ENCODE results near the gene MINPP1.
"Not testable (repeated sequence)": the region's sequence is repeated elsewhere in the genome, so short reads cannot be mapped to it uniquely, and the experiment has no call there.

The MINPP1 gene, protein sequence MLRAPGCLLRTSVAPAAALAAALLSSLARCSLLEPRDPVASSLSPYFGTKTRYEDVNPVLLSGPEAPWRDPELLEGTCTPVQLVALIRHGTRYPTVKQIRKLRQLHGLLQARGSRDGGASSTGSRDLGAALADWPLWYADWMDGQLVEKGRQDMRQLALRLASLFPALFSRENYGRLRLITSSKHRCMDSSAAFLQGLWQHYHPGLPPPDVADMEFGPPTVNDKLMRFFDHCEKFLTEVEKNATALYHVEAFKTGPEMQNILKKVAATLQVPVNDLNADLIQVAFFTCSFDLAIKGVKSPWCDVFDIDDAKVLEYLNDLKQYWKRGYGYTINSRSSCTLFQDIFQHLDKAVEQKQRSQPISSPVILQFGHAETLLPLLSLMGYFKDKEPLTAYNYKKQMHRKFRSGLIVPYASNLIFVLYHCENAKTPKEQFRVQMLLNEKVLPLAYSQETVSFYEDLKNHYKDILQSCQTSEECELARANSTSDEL

DNA sequence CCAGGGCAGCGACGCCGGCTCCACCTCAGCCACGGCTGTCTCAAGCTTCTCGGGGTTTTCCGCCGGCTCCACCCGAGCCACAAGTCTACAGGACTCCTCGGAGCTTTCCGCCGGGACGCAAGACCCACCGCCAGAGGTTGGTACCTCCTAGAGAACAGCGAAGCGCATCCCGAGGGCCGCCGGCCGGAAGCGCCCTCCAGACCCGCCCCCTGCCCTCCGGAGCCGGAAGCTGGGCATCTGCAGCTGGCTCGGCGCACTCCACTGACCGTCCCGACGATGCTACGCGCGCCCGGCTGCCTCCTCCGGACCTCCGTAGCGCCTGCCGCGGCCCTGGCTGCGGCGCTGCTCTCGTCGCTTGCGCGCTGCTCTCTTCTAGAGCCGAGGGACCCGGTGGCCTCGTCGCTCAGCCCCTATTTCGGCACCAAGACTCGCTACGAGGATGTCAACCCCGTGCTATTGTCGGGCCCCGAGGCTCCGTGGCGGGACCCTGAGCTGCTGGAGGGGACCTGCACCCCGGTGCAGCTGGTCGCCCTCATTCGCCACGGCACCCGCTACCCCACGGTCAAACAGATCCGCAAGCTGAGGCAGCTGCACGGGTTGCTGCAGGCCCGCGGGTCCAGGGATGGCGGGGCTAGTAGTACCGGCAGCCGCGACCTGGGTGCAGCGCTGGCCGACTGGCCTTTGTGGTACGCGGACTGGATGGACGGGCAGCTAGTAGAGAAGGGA, at the start of gene MINPP1:
Gene MINPP1 (plus strand): TSS at position 254 of the 726 bp plus-strand sequence. CDS start 23 bp downstream, at position 277.
- peak; percentile 75 for DNase-seq

DNA sequence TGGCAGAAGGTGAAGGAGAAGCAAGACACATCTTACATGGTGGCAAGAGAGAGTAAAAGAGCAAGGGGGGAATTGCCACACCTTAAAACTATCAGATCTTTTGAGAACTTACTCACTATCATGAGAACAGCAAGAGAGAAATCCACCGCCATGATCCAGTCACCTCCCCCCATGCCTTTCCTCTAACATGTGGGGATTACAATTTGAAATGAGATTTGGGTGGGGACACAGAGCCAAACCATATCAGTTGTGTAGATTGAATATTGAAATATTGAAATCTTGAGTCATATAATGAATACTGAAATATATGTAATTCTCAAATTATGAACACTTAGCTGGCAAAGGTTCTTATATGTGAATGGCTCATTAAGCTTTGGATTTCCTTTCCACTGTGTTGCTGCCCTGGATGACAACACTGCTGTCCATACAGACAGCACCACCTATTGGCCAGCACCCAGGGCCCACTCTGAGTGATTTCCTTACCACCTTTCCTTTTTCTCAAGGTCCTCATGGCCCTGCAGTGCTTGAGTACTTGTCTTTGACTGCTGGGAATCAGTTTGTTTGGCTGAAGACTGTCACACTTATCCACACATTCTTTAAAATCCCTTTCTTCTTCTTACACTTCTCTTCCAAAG, 48.0 kb upstream of the MINPP1 start:
- not testable (repeated sequence) for DNase-seq

DNA sequence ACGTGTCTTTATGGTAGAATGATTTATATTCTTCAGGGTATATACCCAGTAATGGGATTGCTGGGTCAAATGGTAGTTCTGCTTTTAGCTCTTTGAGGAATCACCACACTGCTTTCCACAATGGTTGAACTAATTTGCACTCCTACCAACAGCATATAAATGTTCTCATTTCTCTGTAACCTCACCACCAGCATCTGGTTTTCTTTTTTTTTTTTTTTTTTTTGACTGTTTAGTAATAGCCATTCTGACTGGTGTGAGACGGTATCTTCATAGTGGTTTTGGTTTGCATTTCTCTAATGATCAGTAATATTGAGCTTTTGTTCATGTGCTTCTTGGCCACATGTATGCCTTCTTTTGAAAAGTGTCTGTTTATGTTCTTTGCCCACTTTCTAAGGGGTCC, 42.9 kb upstream of the MINPP1 start:
- not testable (repeated sequence) for DNase-seq

DNA sequence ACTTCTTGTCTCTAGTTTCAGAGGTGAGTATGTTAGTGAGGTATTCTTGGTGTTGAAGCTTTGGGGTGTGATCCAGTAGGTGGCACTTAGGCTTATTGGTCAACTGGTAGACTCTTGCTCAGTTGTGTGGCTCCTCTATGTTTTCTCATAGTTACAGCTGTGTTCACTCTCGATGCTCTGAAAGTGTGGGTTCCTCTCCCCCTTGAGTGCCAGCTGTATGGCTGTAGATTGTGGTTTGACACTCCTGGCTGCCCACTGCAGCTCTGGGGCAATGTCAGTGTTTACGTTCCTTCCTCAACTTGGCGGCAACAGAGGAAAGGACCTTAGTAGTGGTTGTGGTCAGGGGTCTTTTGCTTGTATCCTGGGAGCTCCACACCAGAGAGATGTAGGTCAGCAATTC, 37.8 kb upstream of the MINPP1 start:
- not testable (repeated sequence) for DNase-seq

DNA sequence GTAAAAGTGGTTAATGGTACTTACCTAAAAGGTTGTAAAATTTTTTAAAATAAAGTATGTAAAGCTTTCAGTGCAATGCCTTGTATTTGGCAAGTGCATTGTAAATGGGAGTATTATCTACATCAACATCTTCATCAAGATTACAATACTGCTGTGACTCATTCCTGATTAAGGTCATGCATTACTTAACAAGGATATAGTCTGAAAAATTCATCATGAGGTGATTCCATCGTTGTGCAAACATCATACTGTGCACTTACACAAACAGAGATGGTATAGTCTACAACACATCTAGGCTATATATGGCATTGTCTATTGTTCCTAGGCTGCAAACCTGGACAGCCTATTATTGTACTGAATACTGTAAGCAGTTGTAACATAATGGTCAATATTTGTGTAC, 16.0 kb upstream of the MINPP1 start:
- DNase-seq = not testable (repeated sequence)

DNA sequence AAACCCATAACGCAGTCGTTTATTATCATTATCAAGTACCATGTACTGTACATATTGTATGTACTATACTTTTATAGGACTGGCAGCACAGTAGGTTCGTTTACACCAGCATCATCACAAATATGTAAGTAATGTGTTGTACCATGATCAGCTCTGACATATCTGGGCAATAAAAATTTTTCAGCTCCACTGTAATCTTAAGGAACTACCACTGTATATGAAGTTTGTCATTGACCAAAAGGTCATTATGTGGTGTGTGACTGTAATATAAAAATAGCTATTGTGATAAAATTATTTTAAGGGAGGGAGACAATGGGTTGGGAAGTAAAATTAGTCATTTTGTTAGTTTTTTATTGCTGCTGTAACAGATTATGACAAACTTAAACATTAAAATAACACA, 14.4 kb upstream of the MINPP1 start:
- DNase-seq = not testable (repeated sequence)

DNA sequence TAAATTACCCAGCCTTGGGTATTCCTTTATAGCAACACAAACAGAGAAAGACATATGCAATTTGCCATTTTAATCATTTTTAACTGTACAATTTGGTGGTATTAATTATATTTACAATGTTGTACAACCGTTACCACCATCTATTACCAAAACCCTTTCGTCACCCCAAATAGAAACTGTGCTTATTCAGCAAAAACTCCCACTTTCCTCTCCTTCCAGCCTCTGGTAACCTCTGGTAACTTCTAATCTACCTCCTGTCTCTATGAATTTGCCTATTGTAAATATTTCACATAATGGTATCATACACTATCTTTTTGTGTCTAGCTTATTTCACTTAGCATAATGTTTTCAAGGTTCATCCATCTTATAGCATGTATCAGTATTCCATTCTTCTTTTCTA, 12.2 kb upstream of the MINPP1 start:
- DNase-seq = not testable (repeated sequence)

DNA sequence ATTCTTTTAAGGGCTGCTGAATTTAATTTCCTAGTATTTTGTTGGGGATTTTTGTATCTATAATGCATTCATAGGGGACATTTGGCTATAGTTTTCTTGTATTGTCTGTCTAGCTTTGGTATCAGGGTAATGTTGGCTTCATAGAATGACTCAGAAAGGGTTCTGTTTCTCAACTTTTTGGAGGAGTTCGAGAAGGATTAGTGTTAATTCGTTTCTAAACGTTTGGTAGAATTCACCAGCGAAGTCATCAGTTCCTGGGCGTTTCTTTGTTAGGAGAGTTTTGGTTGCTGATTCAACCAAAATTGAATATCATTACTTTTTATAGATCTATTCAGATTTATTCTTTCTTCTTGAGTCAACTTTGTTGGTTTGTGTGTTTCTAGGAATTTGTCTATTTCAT, 9.2 kb upstream of the MINPP1 start:
- not testable (repeated sequence) for DNase-seq

DNA sequence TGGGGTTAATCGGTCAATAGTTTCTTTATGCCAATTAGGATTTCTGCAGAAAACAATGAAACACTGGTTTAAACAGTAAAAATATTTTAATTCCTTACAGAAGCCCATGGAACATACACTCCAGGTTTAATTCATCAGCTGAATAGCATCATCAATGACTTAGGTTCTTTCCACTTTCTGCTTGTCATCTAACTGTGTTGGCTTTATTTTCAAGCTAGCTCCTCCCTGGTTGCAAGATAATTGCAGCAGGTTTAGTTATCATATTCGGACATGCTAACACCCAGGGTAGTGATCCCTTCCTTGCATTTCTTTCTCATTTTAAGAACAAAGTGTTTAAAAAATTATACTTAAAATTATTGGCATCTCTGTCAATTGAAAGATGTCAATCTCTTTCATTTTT, 7.3 kb upstream of the MINPP1 start:
- DNase-seq = not testable (repeated sequence)

DNA sequence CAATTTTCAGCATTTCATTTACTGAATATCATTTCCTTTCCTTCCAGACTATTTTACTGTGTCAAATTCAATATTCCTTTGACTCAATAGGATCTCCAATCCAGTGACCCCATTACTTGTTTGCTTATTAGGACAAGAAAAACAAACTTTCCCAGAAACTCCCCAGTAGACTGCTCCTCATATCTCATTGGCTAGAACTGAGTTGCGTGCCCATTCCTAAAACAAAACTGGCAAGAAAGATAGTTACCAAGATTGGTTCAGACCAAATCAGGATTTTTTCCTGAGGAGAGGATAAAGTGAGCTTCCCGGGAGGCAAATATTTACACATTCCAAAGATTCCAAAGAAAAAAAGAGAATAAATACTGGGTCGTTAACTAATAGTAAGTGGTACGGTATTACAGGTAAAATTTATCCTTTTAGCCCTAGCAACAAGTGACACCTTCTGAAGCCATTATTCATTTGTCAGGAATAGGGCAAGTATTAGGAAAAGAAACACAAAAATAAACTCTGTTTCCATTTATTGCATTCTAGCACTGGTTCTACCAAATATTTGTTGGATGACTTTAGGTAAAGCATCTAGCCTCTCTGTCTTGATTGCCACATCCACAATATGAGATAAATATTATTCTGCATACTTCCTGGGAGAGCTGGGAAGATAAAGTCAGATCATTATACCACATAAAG, 6.4 kb upstream of the MINPP1 start:
- not testable (repeated sequence) for DNase-seq

DNA sequence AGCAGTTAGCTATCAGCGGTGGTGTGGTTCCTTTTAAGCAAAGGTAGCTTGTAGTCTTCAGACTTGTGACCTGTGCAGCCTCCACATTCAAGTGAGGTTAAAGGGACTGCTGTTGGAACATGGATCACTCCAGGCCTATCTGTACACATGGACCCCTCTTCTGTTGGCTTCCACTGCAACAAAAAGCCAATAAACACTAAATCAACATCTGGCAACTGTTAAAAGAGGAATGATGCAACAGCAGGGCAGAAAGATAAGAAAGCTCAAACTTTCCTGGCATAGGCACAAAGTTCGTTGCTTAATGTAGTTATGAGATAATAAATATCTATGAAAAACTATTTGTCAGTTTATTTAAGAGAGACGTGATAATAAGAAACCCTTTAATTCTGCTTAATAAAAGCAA, 4.0 kb upstream of the MINPP1 start:
- DNase-seq = no peak

DNA sequence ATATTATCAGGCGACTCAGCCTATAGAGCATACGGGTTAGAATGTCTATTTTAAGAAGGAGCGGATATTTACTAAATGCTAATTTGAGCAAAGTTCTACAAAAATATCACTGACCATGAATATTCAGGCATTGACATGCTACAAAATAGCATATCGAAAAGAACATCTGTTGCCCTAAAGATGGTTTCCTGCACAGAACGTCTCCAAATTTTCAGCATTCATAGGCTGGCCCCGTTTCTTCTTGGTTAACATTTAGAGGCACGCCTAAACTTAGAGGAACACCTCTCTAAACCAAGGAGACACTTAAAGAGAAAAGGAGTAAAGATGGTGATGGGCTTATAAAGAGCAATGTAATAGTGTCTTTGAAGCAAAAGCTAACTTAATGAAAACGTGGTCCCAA, 1.3 kb upstream of the MINPP1 start:
- no peak for DNase-seq

DNA sequence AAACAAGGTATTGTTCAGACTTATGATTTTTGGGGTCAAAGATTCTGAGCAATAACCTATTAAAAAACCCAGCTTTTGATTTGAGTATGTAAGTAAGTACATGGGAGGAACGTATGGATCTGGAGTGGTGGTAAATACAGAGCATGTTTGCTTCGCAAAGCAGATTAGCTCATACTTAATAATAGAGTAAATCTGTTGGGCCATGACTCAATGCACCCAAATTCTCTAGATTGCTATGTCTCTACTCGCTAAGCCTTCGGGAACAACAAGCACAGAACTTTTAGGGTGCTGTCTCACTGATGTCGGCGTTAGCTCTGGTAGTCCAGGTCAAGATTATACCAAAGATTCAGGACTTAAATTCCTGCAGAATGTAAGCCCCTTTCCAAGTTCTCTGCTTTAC, 807 bp upstream of the MINPP1 start:
- DNase-seq = no peak

DNA sequence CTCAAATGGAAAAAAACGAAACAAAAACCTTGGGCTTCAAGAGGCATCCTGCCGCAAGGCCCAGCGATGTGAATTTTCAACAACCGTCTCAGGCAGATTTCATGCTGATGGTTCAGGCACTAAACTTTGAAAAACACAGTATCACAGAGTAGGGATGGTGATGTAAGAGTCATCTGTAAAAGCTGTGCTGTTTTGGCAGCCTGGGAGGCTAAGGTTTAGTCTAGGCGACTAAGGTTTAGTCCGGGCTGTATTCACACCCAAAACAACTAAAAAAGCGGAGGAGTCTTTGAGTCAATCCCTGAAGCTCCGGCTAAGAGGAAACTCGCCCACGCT, 420 bp upstream of the MINPP1 start:
- no peak for DNase-seq

DNA sequence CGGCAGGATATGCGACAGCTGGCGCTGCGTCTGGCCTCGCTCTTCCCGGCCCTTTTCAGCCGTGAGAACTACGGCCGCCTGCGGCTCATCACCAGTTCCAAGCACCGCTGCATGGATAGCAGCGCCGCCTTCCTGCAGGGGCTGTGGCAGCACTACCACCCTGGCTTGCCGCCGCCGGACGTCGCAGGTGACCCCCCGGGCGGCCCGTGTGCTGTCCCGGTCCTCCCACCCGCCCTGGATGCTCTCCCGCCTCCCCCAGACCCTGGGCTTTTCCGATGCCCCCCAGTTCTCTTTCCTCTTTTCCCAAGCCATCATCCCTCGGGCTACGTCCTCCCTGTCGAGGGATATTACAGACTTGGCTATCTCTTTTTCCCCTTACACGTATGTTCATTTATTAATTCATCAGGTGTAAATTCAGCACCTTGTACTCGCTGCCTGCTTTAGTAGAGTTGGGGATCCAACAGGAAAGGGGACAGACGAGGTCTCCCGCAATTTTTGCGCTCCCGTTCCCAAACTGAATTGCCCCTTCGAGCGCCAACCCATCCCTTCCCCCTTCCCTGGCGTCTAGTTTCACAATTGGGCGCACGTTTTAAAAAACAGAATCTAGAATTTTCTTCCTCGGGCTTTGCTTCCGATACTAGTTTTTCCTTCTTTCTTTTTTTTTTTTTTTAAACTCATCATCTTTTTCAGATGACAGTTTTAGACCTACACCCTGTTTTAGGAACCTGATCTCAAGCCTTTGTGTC, 846 bp downstream of the MINPP1 start:
- peak; percentile 50 for DNase-seq

DNA sequence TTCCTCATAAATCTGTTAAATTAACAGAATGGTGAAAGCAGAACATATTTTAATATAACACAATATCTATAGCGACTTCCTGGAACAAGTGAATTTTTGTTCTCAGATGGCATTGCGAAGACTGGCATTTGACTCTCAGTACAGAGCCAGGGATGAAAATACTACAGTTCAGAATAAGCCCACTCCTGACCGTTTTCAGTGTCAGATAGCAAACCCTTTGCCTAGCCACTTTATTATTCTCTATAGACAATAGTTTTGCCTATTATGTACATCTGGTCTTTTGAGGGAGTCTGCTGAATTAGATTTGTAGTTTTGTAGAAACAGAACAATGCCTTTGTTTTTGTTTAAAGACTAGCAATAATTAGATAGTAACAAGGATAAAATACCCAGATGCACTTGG, 2.3 kb downstream of the MINPP1 start:
- no peak for DNase-seq

DNA sequence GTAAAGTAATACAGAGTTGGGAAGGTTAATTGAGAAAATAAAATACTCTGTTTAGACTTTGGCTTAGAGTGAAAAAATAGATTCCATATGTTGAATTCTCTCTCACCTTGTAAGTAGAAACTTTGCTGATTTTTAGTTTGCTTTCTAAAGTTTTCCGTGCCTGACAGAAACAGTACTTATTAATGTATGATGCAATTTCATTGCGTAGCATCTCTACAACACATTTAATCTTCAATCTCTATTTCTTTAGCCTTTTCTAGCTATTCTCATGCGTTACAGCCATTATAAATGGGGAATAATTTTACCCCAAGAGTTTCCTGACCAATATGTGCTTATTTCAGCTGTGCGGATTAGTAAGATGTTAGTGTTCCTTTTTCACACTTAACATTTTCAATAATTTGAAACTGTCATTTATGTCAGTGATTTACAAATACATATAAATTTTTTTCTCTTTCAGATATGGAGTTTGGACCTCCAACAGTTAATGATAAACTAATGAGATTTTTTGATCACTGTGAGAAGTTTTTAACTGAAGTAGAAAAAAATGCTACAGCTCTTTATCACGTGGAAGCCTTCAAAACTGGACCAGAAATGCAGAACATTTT, 3.3 kb downstream of the MINPP1 start:
- DNase-seq = no peak

DNA sequence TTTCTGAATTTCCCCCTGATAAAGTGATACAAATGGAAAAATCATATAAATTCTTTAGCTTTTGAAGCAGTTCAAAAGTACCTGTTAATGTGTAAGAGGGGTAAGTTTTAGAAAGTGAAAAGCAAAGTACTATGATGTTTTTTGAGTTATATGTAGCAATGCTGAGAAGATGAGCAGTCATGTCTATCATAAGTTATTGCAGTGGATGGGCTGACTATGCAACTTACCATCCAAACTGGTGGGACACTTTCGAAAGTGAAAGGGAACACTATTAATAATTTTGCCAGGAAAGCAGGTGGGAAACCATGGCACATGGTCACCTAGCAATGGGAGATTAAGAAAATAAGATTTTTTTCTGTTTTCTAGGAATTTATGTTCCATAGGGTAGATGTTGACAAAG, 4.1 kb downstream of the MINPP1 start:
- no peak for DNase-seq

DNA sequence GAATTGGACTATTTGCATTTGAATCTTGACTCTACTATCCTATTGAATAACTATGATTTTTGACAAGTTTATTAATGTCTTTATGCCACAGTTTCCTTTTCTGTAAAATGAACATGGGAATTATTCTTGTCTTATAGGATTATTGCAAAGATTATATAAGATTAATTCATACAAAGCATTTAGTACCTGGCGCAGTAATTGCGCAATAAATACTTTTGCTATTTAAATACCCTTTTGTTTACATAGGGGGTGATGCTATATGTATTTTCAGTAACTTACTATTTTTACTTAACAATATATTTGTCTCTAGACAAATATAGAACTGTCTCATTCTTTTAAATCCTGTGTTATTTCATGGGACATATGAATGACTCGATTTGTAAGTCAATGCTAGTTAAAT, 5.3 kb downstream of the MINPP1 start:
- no peak for DNase-seq

DNA sequence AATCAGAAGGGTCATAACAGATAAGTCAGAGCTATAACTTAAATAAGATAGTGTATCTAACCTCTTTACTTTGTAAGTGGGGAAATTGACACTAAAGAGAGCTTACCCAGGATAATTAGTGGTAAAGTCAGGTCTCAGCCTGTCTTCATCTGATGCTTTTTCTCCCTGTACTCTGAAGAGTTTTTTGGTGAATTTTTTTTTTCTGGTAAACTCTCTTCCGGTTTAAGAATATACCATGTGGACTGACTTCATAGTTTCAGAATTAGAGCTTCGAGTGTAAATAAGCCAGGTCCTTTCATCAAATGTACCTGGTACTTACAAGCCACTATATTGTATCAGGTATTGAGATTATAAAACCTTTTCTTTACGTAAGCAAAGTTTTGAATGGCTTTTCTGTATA, 6.8 kb downstream of the MINPP1 start:
- no peak for DNase-seq

DNA sequence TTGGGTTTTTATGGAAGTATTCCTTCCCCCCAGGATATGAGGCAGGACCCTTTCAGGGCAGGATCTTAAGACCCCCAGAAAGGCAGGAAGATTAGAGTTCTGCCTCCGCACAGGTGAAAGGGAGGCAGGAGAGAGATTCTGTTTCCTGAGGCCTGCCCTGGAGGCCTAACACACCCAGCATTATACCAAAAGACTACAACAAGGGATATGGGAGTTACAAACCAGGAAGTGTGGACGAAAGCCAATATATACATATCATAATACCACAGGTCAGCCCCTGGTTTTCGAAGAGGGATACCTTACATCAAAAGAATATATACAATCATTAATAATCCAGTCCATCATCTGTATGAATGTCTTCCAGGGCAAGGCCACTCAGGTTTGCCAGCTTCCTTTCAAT, 14.2 kb downstream of the MINPP1 start:
- DNase-seq = no peak

DNA sequence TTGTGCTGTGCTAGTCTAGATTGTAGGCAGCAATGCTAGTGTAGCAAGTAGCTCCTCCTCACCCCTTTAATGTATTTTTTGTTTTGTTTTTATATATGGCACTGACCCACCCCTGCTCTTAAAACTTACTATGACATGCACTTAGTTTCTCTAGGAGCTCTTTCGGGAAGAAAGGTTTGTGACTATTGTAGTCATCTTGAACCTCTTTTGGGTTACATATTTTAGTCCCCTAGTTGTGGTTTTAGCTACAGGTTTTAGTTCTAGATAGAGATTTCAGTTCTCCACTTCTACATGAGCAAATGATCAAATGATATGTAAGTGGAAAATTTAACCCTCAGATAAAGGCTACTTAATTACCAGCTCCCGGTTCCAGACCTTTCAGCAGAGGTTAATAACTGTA, 14.9 kb downstream of the MINPP1 start:
- no peak for DNase-seq
